Hepatocyte (in vitro differentiated cells): Measurements from ENCODE around the gene CD58. TPM values are rescaled to one million over a fixed set of nuclear protein-coding genes. Genes with fewer than 3 reads are reported as not detected.
A peak's percentile ranks its signal among the peaks of the same experiment; 100 is the strongest.

Experiments
- DNase-seq: peaks from one replicate; pipeline ENCODE4 v3.0.0-alpha.2; 2016; ENCODE audit warnings: low spot score
- H2AFZ ChIP-seq: fragments of 200-600 bp; sonication (generic); 2 replicates; pipeline ENCODE4 v1.6.0; 2016; ENCODE audit warnings: antibody characterized with exemption, mild to moderate bottlenecking
- H3K27ac ChIP-seq: fragments of 200-600 bp; sonication (generic); 2 replicates; pipeline ENCODE4 v1.5.1; 2016; ENCODE audit warnings: mild to moderate bottlenecking
- H3K27me3 ChIP-seq: fragments of 200-600 bp; sonication (generic); 2 replicates; pipeline ENCODE4 v1.6.1; 2016
- H3K36me3 ChIP-seq: fragments of 200-600 bp; sonication (generic); replicated peaks from 2 replicates; pipeline ENCODE4 v1.5.1; 2016; ENCODE audit warnings: low read depth; ENCODE audit not compliant: insufficient read depth
- H3K4me1 ChIP-seq: fragments of 200-600 bp; sonication (generic); 2 replicates; pipeline ENCODE4 v1.5.1; 2016; ENCODE audit warnings: mild to moderate bottlenecking, moderate library complexity; ENCODE audit not compliant: insufficient read depth
- H3K4me2 ChIP-seq: fragments of 200-600 bp; sonication (generic); 2 replicates; pipeline ENCODE4 v1.6.0; 2016
- H3K4me3 ChIP-seq: fragments of 200-600 bp; sonication (generic); 2 replicates; pipeline ENCODE4 v1.5.1; 2016; ENCODE audit warnings: mild to moderate bottlenecking
- H3K79me2 ChIP-seq: fragments of 200-600 bp; sonication (generic); 2 replicates; pipeline ENCODE4 v1.6.0; 2017; ENCODE audit warnings: mild to moderate bottlenecking
- H3K9me2 ChIP-seq: fragments of 200-600 bp; sonication (generic); replicated peaks from 2 replicates; pipeline ENCODE4 v1.6.0; 2017; ENCODE audit warnings: mild to moderate bottlenecking; ENCODE audit not compliant: insufficient read depth
- H3K9me3 ChIP-seq: fragments of 200-600 bp; sonication (generic); 2 replicates; pipeline ENCODE4 v1.5.1; 2016; ENCODE audit warnings: low read depth, mild to moderate bottlenecking
- H4K20me1 ChIP-seq: fragments of 200-600 bp; sonication (generic); 2 replicates; pipeline ENCODE4 v1.6.0; 2016; ENCODE audit warnings: mild to moderate bottlenecking; ENCODE audit not compliant: insufficient read depth, poor library complexity, severe bottlenecking
- EZH2 ChIP-seq: fragments of 200-600 bp; sonication (generic); IDR thresholded peaks from 2 replicates; pipeline ENCODE4 v1.6.1; 2016; ENCODE audit warnings: antibody characterized with exemption, mild to moderate bottlenecking, borderline replicate concordance
- EZH2phosphoT487 ChIP-seq: fragments of 200-600 bp; sonication (generic); IDR thresholded peaks from one replicate; pipeline ENCODE4 v1.6.1; 2018; ENCODE audit warnings: antibody characterized with exemption, mild to moderate bottlenecking, low read depth, moderate library complexity; ENCODE audit not compliant: unreplicated experiment, severe bottlenecking
- WGBS: methylation state at CpG from one replicate; pipeline ENCODE4 v1.1.6; 2016; ENCODE audit warnings: low lambda C conversion rate; ENCODE audit errors: missing lambda C conversion rate; 5-methylcytosine and 5-hydroxymethylcytosine counted together
- polyA plus RNA-seq: library from polyadenylated mRNA; unstranded; fragments of >200 nt; fragmentation: Nextera tagmentation; extraction: Ambion mirVana; gene quantifications from 2 replicates; pipeline ENCODE4 v1.2.1, GENCODE V29; 2016
- total RNA-seq: library from RNA; depleted of rRNA; stranded (reverse); fragments of >200 nt; gene quantifications from 2 replicates; pipeline ENCODE4 v1.2.3, GENCODE V29; 2014
- TF ChIP-seq, protein P1 (sequence below): fragments of 200-600 bp; sonication (generic); IDR thresholded peaks from 2 replicates; pipeline ENCODE4 v1.5.1; 2016; ENCODE audit warnings: antibody characterized with exemption, mild to moderate bottlenecking; ENCODE audit not compliant: poor library complexity

CD58 gene
- total and polyA plus RNA-seq, 2 experiments from 2014 or later: 14.4 to 26.9 TPM

DNA sequence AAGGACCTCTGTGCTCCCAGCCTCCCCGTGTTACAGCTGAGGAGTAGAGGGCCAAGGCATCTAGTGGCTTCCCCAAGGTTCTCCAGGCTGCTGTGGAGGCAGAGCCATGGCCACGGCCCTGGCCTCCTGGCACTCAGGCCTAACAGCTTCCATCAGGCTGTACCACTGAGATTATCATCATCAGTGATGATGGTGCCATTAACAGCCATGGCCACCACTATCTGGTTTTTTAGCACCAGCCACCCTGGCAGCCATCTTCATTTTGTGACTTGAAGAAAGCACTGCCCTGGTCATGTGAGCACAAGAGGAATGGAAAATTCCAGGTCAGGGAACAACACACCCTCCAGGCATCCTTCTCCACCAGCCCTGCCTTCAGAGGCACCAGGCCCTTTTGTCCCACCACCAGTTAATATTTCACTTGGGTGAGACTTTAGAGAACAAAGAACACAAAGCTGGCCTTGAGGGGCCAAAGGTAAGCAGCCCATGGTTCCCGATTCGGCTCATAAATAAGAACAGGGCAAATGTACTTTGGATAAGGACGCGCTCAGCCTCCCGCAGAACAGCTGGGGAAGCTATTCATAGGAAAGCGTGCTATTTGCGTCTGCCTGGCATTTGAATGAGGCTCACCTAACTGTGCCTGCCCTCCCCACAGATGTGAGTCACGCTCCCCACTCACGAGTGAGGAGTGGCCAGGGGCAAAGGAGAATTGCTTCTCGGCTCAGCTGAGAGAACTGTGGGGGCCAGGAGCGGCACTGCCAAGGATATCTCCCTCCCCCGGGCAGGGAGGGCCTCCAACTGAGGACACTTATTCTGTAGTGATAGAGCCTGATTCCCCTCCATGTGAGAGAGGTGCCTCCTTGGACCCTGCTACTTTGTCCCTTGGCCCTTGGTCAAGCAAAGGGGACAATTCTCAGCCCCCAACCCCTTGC lies 95.6 kb downstream of the CD58 start:
- peaks cover 70% of the 10 kb centered on the region for H3K4me1 ChIP-seq

DNA sequence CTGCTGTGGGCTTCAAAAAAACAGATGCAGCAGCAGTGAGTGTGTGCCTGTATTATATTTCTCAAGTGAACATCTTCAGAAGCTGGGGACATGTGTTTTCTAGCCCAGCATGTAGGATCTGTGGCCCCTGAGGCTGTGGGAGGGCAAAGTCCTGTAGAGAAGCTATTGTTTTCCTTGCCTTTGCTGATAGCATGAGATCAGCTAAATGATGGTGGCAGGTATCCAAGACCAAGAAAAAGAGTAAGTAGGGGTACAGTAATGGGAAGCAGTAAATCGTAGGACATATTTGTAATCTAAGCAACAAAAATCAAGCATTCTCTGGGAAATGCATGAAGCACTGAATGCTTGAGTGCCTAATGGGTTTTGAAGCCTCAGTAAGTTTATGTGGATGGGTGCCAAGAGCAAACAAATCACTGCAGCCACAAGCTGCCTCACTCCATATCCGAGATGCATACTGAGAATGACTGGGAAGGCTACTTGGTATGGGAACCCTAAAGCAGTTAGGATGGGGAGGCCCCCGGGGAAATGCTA lies 98.3 kb downstream of the CD58 start:
- Histone ChIP-seq H3K27ac (peak overlapping the region; percentile 41), H3K4me1 (peaks cover 68% of the 10 kb centered on the region), H3K9me3 (no peaks in the 10 kb centered on the region), H3K36me3 (no peaks in the 10 kb centered on the region), H4K20me1 (no peaks in the 10 kb centered on the region), H3K79me2 (peaks cover 32% of the 10 kb centered on the region), H3K9me2 (no peaks in the 10 kb centered on the region), H3K4me3 (no peak overlapping the region), H3K4me2 (peak overlapping the region; percentile 20), H2AFZ (no peak overlapping the region), H3K27me3 (no peaks in the 10 kb centered on the region)
- TF ChIP-seq EZH2phosphoT487 (no peak), EZH2 (no peak)
- TF ChIP-seq, protein P1, sequence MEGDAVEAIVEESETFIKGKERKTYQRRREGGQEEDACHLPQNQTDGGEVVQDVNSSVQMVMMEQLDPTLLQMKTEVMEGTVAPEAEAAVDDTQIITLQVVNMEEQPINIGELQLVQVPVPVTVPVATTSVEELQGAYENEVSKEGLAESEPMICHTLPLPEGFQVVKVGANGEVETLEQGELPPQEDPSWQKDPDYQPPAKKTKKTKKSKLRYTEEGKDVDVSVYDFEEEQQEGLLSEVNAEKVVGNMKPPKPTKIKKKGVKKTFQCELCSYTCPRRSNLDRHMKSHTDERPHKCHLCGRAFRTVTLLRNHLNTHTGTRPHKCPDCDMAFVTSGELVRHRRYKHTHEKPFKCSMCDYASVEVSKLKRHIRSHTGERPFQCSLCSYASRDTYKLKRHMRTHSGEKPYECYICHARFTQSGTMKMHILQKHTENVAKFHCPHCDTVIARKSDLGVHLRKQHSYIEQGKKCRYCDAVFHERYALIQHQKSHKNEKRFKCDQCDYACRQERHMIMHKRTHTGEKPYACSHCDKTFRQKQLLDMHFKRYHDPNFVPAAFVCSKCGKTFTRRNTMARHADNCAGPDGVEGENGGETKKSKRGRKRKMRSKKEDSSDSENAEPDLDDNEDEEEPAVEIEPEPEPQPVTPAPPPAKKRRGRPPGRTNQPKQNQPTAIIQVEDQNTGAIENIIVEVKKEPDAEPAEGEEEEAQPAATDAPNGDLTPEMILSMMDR: no peak
- 39% methylated on average over 3 of the region's 3 CpGs for WGBS
- DNase-seq: no peak

More for the DNA sequence above, 95.6 kb downstream of the CD58 start:
- no peaks in the 10 kb centered on the region for H3K27me3 ChIP-seq
- no peaks in the 10 kb centered on the region for H3K9me3 ChIP-seq
- H3K79me2 ChIP-seq: peaks cover 20% of the 10 kb centered on the region
- peak; percentile 84 for DNase-seq
- no peaks in the 10 kb centered on the region for H4K20me1 ChIP-seq
- H3K9me2 ChIP-seq: no peaks in the 10 kb centered on the region
- no peak overlapping the region for H2AFZ ChIP-seq
- TF ChIP-seq EZH2phosphoT487: no peak
- TF ChIP-seq EZH2: no peak
- TF ChIP-seq, protein P1: no peak
- no peaks in the 10 kb centered on the region for H3K36me3 ChIP-seq
- H3K4me3 ChIP-seq: no peak overlapping the region
- WGBS: 69% methylated on average over 14 of the region's 14 CpGs
- peak overlapping the region; percentile 99 for H3K27ac ChIP-seq
- peak overlapping the region; percentile 53 for H3K4me2 ChIP-seq

DNA sequence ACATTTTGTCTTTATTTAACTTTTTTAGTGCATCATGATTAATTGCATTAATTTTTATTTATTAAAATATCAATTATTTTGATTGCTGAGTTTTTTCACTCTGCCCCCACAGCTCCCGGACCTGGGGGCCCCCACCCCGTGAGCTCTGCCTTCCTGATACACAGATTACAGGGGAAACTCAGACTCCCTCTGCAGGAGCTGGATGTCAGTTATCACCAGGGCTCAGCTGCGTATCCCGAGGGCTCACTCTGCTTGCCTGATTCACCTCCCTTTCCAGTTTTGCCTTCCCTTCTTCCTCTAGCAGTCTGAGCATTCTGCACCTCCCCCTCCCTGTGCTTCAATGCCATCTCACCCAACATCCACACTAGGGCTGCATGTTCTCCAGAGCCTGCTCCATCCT lies 99.6 kb downstream of the CD58 start:
- Histone ChIP-seq H3K4me3 (no peak overlapping the region), H3K9me3 (no peaks in the 10 kb centered on the region), H3K4me1 (peaks cover 69% of the 10 kb centered on the region), H3K27ac (peak overlapping the region; percentile 41), H4K20me1 (no peaks in the 10 kb centered on the region), H3K4me2 (peak overlapping the region; percentile 7), H3K9me2 (no peaks in the 10 kb centered on the region), H3K36me3 (no peaks in the 10 kb centered on the region), H2AFZ (no peak overlapping the region), H3K27me3 (no peaks in the 10 kb centered on the region), H3K79me2 (peaks cover 32% of the 10 kb centered on the region)
- DNase-seq: no peak
- WGBS: 34% methylated on average over 4 of the region's 4 CpGs
- no peak for TF ChIP-seq EZH2
- TF ChIP-seq, protein P1: no peak
- TF ChIP-seq EZH2phosphoT487: no peak
